Measurements from ENCODE around the gene CACNA1A.

CACNA1A gene

DNA sequence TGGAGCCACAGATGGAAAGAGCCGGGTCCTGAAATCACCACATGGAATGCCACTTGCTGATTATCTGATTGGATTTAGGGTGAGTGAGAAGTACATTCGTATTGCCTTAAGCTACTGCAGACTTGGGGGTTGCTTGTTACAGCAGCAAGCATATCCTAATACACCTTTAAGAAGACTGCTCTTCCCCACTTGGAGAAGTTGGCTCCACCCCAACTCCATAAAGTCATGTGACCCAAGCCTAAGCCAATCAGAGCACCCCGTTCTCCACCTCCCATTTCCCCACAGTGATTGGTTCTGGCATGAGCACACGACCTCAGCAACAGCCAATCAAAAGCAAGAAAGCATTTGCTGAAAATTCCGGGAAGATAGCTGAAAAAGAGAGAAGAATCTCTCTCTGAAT is 23.1 kb downstream of the CACNA1A start:
- no peaks in the 10 kb centered on the region for H3K9me3 ChIP-seq (ENCODE audit: insufficient read depth, low read length)
- no peak overlapping the region for H3K4me3 ChIP-seq (ENCODE audit: insufficient read depth, low read length, poor library complexity, severe bottlenecking)
- no peaks in the 10 kb centered on the region for H3K27me3 ChIP-seq (ENCODE audit: low read length)
- H3K9ac ChIP-seq (ENCODE audit: low read length) = no peak overlapping the region
- no peaks in the 10 kb centered on the region for H3K36me3 ChIP-seq (ENCODE audit: low read length)
- no peaks in the 10 kb centered on the region for H4K20me1 ChIP-seq (ENCODE audit: low read depth, low read length)
- no peak overlapping the region for H3K27ac ChIP-seq (ENCODE audit: low read depth, low read length)
- H2AFZ ChIP-seq (ENCODE audit: low read depth, low read length, severe bottlenecking) = no peak overlapping the region
- H3K79me2 ChIP-seq (ENCODE audit: insufficient read depth, low read length) = no peaks in the 10 kb centered on the region
- H3F3A ChIP-seq (ENCODE audit: insufficient read depth) = no peaks in the 10 kb centered on the region
- no peaks in the 10 kb centered on the region for H3K9me2 ChIP-seq (replicated peaks; ENCODE audit: insufficient read depth, low read length)
- no peak overlapping the region for H3K4me2 ChIP-seq (ENCODE audit: low read depth, low read length, poor library complexity, severe bottlenecking)
- TF ChIP-seq, protein P1, sequence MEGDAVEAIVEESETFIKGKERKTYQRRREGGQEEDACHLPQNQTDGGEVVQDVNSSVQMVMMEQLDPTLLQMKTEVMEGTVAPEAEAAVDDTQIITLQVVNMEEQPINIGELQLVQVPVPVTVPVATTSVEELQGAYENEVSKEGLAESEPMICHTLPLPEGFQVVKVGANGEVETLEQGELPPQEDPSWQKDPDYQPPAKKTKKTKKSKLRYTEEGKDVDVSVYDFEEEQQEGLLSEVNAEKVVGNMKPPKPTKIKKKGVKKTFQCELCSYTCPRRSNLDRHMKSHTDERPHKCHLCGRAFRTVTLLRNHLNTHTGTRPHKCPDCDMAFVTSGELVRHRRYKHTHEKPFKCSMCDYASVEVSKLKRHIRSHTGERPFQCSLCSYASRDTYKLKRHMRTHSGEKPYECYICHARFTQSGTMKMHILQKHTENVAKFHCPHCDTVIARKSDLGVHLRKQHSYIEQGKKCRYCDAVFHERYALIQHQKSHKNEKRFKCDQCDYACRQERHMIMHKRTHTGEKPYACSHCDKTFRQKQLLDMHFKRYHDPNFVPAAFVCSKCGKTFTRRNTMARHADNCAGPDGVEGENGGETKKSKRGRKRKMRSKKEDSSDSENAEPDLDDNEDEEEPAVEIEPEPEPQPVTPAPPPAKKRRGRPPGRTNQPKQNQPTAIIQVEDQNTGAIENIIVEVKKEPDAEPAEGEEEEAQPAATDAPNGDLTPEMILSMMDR (IDR thresholded peaks at IDR 0.05; ENCODE audit: insufficient read depth, low read length, poor library complexity, severe bottlenecking) = no peak

DNA sequence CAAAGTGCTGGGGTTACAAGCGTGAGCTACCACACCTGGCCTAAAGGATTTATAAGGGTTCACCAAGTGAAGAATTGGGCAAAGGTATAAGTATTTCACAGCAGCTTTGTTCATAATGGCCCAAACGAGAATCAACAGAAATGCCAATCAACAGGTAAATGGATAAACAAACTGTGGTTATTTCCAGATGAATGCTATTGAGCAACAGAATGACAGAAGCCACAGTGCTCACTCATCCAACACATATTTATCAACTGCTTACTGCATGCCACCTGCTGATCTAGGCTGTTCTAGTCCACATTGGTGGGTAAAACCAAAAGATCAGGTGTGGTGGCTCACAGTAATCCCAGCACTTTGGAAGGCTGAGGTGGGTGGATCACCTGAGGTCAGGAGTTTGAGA is 27.7 kb downstream of the CACNA1A start:
- H3K9ac ChIP-seq (ENCODE audit: low read length) = no peak overlapping the region
- H2AFZ ChIP-seq (ENCODE audit: low read depth, low read length, severe bottlenecking) = no peak overlapping the region
- no peaks in the 10 kb centered on the region for H4K20me1 ChIP-seq (ENCODE audit: low read depth, low read length)
- H3K79me2 ChIP-seq (ENCODE audit: insufficient read depth, low read length) = no peaks in the 10 kb centered on the region
- H3F3A ChIP-seq (ENCODE audit: insufficient read depth) = no peaks in the 10 kb centered on the region
- H3K4me3 ChIP-seq (ENCODE audit: insufficient read depth, low read length, poor library complexity, severe bottlenecking) = no peak overlapping the region
- no peak for TF ChIP-seq EZH2phosphoT487 (conservative IDR thresholded peaks at IDR 0.05; ENCODE audit: low read length)
- TF ChIP-seq, protein P1 (IDR thresholded peaks at IDR 0.05; ENCODE audit: insufficient read depth, low read length, poor library complexity, severe bottlenecking) = no peak
- no peak overlapping the region for H3K4me2 ChIP-seq (ENCODE audit: low read depth, low read length, poor library complexity, severe bottlenecking)
- H3K27me3 ChIP-seq (ENCODE audit: low read length) = no peaks in the 10 kb centered on the region
- no peaks in the 10 kb centered on the region for H3K9me2 ChIP-seq (replicated peaks; ENCODE audit: insufficient read depth, low read length)
- H3K9me3 ChIP-seq (ENCODE audit: insufficient read depth, low read length) = peaks cover 15% of the 10 kb centered on the region; the same call in 1 of the 2 replicates
- H3K27ac ChIP-seq (ENCODE audit: low read depth, low read length) = no peak overlapping the region
- H3K36me3 ChIP-seq (ENCODE audit: low read length) = no peaks in the 10 kb centered on the region

DNA sequence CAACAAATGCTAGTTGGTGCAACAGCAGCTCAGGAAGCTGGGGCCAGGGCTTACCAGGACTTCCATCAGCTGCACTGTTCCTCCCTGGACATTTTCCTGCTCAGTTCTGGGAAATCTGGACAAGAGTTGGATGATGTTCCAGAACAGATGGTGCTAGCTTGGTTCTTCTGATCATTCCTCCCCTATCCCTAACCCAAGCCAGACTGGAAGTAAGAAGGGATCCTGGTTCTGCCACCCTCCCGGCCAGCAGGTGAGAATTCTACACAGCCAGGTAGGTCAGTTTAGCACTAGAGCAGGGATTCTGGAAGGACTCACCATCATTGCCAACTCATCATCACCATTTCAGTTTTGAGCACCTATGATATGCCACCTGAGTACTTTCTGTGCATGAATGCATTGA is 30.2 kb downstream of the CACNA1A start:
- Histone ChIP-seq H3K4me2 (ENCODE audit: low read depth, low read length, poor library complexity, severe bottlenecking) (no peak overlapping the region), H3K79me2 (ENCODE audit: insufficient read depth, low read length) (no peaks in the 10 kb centered on the region), H3F3A (ENCODE audit: insufficient read depth) (no peaks in the 10 kb centered on the region), H3K36me3 (ENCODE audit: low read length) (no peaks in the 10 kb centered on the region), H3K4me3 (ENCODE audit: insufficient read depth, low read length, poor library complexity, severe bottlenecking) (no peak overlapping the region), H4K20me1 (ENCODE audit: low read depth, low read length) (no peaks in the 10 kb centered on the region), H3K9me3 (ENCODE audit: insufficient read depth, low read length) (peaks cover 15% of the 10 kb centered on the region; the same call in 1 of the 2 replicates), H3K9ac (ENCODE audit: low read length) (no peak overlapping the region), H2AFZ (ENCODE audit: low read depth, low read length, severe bottlenecking) (no peak overlapping the region), H3K9me2 (replicated peaks; ENCODE audit: insufficient read depth, low read length) (no peaks in the 10 kb centered on the region), H3K27ac (ENCODE audit: low read depth, low read length) (no peak overlapping the region), H3K27me3 (ENCODE audit: low read length) (no peaks in the 10 kb centered on the region)
- TF ChIP-seq, protein P1 (IDR thresholded peaks at IDR 0.05; ENCODE audit: insufficient read depth, low read length, poor library complexity, severe bottlenecking) = no peak
- TF ChIP-seq EZH2phosphoT487 (conservative IDR thresholded peaks at IDR 0.05; ENCODE audit: low read length) = no peak

Measured in SU-DHL-6 (cell line).